NCI-H2171 treated with DMSO at 0.1 percent for 48 hours (cell line): ENCODE results near the gene MAPK8IP1.

Experiments used
- DNase-seq: peaks from one replicate; lab custom pipeline; 2025; lab: John Stamatoyannopoulos, UW

The MAPK8IP1 gene

GRCh38 chr11:45945397-45945999, 60.0 kb downstream of the MAPK8IP1 start:
- no peak for DNase-seq

GRCh38 chr11:45947885-45948284, 62.4 kb downstream of the MAPK8IP1 start:
- DNase-seq = no peak

- no peak for DNase-seq
These were observed 62.9 kb downstream of the MAPK8IP1 start for GRCh38 chr11:45948356-45948755.

GRCh38 chr11:45949992-45950407, 64.5 kb downstream of the MAPK8IP1 start:
- no peak for DNase-seq
